SK-N-SH (cell line): ENCODE measurements around the gene ASF1B. TPM values are rescaled to one million over a fixed set of nuclear protein-coding genes. Genes with fewer than 3 reads are reported as not detected.

Experiments
- CTCF ChIA-PET: fragments of 300-600, 350-600 bp; formaldehyde crosslinking; extraction: SDS; loops from one replicate; lab custom pipeline; 2021; lab: Yijun Ruan, JAX
- POLR2A ChIA-PET: fragments of 350-600 bp; sonication (Branson Sonifier 250); formaldehyde crosslinking; extraction: SDS; loops from one replicate; lab custom pipeline; 2020; ENCODE audit warnings: antibody characterized with exemption, inconsistent platforms; lab: Yijun Ruan, JAX
- DNase-seq: peaks from one replicate; pipeline ENCODE4 v3.0.0; 2012
- H2AFZ ChIP-seq: fragments of 200-600 bp; sonication (generic); 2 replicates; pipeline ENCODE4 v1.8.1; 2016; ENCODE audit warnings: antibody characterized with exemption, mild to moderate bottlenecking, low read depth
- H3F3A ChIP-seq: fragments of 200-600 bp; sonication (generic); replicated peaks from 2 replicates; pipeline ENCODE3; 2016; ENCODE audit warnings: antibody characterized with exemption, mild to moderate bottlenecking; ENCODE audit not compliant: insufficient read depth
- H3K27ac ChIP-seq, 2 experiments: fragments of 200-500 bp in 1 of 2; fragments of 200-600 bp in 1 of 2; sonication (Bioruptor generic) in 1 of 2; sonication (generic), shearing (Covaris generic) in 1 of 2; 2 replicates each; pipeline versions ENCODE4 v1.5.1 to v1.6.1; 2014 to 2016; ENCODE audit warnings: low read depth in 2 of 2, inconsistent platforms in 1 of 2, low read length in 1 of 2, mild to moderate bottlenecking in 1 of 2, mixed read lengths in 1 of 2
- H3K27me3 ChIP-seq: fragments of 200-600 bp; sonication (generic), shearing (Covaris generic); 2 replicates; pipeline ENCODE4 v1.6.1; 2016; ENCODE audit warnings: mixed run types; ENCODE audit not compliant: insufficient read depth
- H3K36me3 ChIP-seq, 2 experiments: fragments of 200-500 bp in 1 of 2; fragments of 200-600 bp in 1 of 2; sonication (Bioruptor generic) in 1 of 2; sonication (generic) in 1 of 2; replicated peaks in 1 of 2; 2 replicates each; pipeline versions ENCODE3 to v1.5.1; 2014 to 2016; ENCODE audit warnings: low read length in 1 of 2, mild to moderate bottlenecking in 1 of 2; ENCODE audit not compliant: insufficient read depth in 2 of 2, control insufficient read depth in 1 of 2
- H3K4me1 ChIP-seq, 2 experiments: fragments of 200-500 bp in 1 of 2; fragments of 200-600 bp in 1 of 2; sonication (Bioruptor generic) in 1 of 2; sonication (generic), shearing (Covaris generic) in 1 of 2; 2 replicates each; pipeline versions ENCODE4 v1.5.1 to v1.6.1; 2014 to 2016; ENCODE audit warnings: low read depth in 1 of 2, low read length in 1 of 2, mixed run types in 1 of 2; ENCODE audit not compliant: insufficient read depth in 2 of 2, control insufficient read depth in 1 of 2
- H3K4me2 ChIP-seq: fragments of 200-600 bp; sonication (generic), shearing (Covaris generic); 2 replicates; pipeline ENCODE4 v1.6.1; 2017; ENCODE audit warnings: mixed run types
- H3K4me3 ChIP-seq, 2 experiments: fragments of 200-500 bp in 1 of 2; fragments of 200-600 bp in 1 of 2; sonication (Bioruptor generic) in 1 of 2; sonication (generic), shearing (Covaris generic) in 1 of 2; 2 replicates each; pipeline versions ENCODE4 v1.5.1 to v1.8.1; 2014 to 2016; ENCODE audit warnings: low read depth in 2 of 2, inconsistent platforms in 1 of 2, low read length in 1 of 2, mild to moderate bottlenecking in 1 of 2, mixed read lengths in 1 of 2, moderate library complexity in 1 of 2
- H3K79me2 ChIP-seq: fragments of 200-600 bp; sonication (generic); 2 replicates; pipeline ENCODE4 v1.8.1; 2017; ENCODE audit warnings: mild to moderate bottlenecking; ENCODE audit not compliant: insufficient read depth
- H3K9ac ChIP-seq: fragments of 200-600 bp; sonication (generic); 2 replicates; pipeline ENCODE4 v1.6.1; 2017; ENCODE audit warnings: mixed run types
- H3K9me2 ChIP-seq: fragments of 200-600 bp; sonication (generic); 2 replicates; pipeline ENCODE4 v1.6.1; 2017; ENCODE audit warnings: mixed run types
- H3K9me3 ChIP-seq: fragments of 200-600 bp; sonication (generic); 2 replicates; pipeline ENCODE4 v1.6.1; 2017; ENCODE audit warnings: mixed run types, mild to moderate bottlenecking, moderate library complexity
- H4K20me1 ChIP-seq: fragments of 200-600 bp; sonication (generic); 2 replicates; pipeline ENCODE4 v1.6.1; 2017; ENCODE audit warnings: mild to moderate bottlenecking, mixed run types; ENCODE audit not compliant: insufficient read depth
- CHD2 ChIP-seq: fragments of 150-350 bp; IDR thresholded peaks from 2 replicates; pipeline ENCODE4 v1.6.1; 2018; ENCODE audit warnings: low read length; ENCODE audit not compliant: partially characterized antibody
- ELF1 ChIP-seq: IDR thresholded peaks from 2 replicates; pipeline ENCODE4 v1.4.0; 2012
- EZH2phosphoT487 ChIP-seq: fragments of 200-600 bp; sonication (generic); IDR thresholded peaks from 2 replicates; pipeline ENCODE4 v1.6.1; 2017; ENCODE audit warnings: low read depth, mixed run types, mild to moderate bottlenecking, antibody characterized with exemption, moderate library complexity, borderline replicate concordance
- FOXM1 ChIP-seq: IDR thresholded peaks from 2 replicates; pipeline ENCODE4 v1.4.0; 2012; ENCODE audit warnings: low read depth, mild to moderate bottlenecking
- GABPA ChIP-seq: IDR thresholded peaks from 2 replicates; pipeline ENCODE4 v1.4.0; 2012; ENCODE audit warnings: low read depth, mild to moderate bottlenecking
- GATA2 ChIP-seq: sonication (generic); formaldehyde crosslinking; IDR thresholded peaks from 2 replicates; pipeline ENCODE4 v1.5.0; 2020; ENCODE audit warnings: mild to moderate bottlenecking, missing genetic modification reagents
- NRF1 ChIP-seq: IDR thresholded peaks from 2 replicates; pipeline ENCODE4 v1.6.1; 2012; ENCODE audit warnings: low read depth, mild to moderate bottlenecking, low read length
- RFX5 ChIP-seq: IDR thresholded peaks from 2 replicates; pipeline ENCODE4 v1.6.1; 2012; ENCODE audit warnings: mild to moderate bottlenecking, improper control_type of control experiment, low read length
- SIN3A ChIP-seq: IDR thresholded peaks from 2 replicates; pipeline ENCODE4 v1.6.1; 2012; ENCODE audit warnings: low read depth, mild to moderate bottlenecking, low read length, moderate library complexity, borderline replicate concordance
- TEAD4 ChIP-seq: IDR thresholded peaks from 2 replicates; pipeline ENCODE4 v1.4.0; 2012; ENCODE audit warnings: mild to moderate bottlenecking, borderline replicate concordance; ENCODE audit not compliant: insufficient read depth
- ZBTB33 ChIP-seq: IDR thresholded peaks from 2 replicates; pipeline ENCODE4 v1.4.0; 2012; ENCODE audit warnings: low read depth, borderline replicate concordance
- WGBS: methylation state at CpG from one replicate; pipeline ENCODE4 v1.1.6; 2017; ENCODE audit warnings: low lambda C conversion rate; 5-methylcytosine and 5-hydroxymethylcytosine counted together
- polyA plus RNA-seq, 3 experiments: library from polyadenylated mRNA; depleted of rRNA; stranded (reverse); fragments of >200 nt; gene quantifications; 2 replicates each; pipeline ENCODE4 v1.2.3, GENCODE V29; 2012
- TF ChIP-seq, protein P1 (sequence below): IDR thresholded peaks from 2 replicates; pipeline ENCODE4 v1.6.1; 2012; ENCODE audit warnings: mild to moderate bottlenecking, low read depth, low read length, moderate library complexity

Gene ASF1B
- polyA plus RNA-seq, 1 of the 3 experiments (the other 2 are of a cell fraction): 19.0 TPM

DNA sequence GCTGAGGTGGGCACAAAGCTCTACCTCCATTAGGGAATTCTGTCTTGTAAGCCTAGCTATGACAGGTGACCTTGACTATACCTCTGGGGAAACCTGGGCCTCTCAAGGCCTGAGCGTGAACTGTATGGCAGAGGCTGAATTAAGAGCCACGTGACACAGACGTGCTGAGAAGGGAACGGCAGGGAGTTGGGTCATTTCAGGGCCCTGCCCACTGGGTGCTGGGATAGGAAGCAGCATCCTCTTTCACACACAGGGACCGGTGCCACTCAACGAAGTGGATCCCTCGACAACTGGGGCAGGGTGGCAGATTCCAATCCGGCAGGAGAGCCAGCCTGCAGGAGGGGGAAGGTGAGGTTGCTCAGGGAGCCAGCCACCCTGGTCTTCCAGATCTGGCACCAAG, 9.2 kb downstream of the ASF1B start:
- no peaks in the 10 kb centered on the region for H3K4me1 ChIP-seq
- no peak overlapping the region for H3K4me2 ChIP-seq
- no peak overlapping the region for H3K27ac ChIP-seq
- H3K9me2 ChIP-seq: no peaks in the 10 kb centered on the region
- no peak overlapping the region for H3K4me3 ChIP-seq
- H3K9ac ChIP-seq: no peak overlapping the region
- H3K27me3 ChIP-seq: no peaks in the 10 kb centered on the region
- TF ChIP-seq, protein P1, sequence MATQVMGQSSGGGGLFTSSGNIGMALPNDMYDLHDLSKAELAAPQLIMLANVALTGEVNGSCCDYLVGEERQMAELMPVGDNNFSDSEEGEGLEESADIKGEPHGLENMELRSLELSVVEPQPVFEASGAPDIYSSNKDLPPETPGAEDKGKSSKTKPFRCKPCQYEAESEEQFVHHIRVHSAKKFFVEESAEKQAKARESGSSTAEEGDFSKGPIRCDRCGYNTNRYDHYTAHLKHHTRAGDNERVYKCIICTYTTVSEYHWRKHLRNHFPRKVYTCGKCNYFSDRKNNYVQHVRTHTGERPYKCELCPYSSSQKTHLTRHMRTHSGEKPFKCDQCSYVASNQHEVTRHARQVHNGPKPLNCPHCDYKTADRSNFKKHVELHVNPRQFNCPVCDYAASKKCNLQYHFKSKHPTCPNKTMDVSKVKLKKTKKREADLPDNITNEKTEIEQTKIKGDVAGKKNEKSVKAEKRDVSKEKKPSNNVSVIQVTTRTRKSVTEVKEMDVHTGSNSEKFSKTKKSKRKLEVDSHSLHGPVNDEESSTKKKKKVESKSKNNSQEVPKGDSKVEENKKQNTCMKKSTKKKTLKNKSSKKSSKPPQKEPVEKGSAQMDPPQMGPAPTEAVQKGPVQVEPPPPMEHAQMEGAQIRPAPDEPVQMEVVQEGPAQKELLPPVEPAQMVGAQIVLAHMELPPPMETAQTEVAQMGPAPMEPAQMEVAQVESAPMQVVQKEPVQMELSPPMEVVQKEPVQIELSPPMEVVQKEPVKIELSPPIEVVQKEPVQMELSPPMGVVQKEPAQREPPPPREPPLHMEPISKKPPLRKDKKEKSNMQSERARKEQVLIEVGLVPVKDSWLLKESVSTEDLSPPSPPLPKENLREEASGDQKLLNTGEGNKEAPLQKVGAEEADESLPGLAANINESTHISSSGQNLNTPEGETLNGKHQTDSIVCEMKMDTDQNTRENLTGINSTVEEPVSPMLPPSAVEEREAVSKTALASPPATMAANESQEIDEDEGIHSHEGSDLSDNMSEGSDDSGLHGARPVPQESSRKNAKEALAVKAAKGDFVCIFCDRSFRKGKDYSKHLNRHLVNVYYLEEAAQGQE: no peak
- no peak for TF ChIP-seq NRF1
- TF ChIP-seq GABPA: no peak
- no peak for TF ChIP-seq EZH2phosphoT487
- no peak for TF ChIP-seq FOXM1
- no peak for TF ChIP-seq CHD2
- DNase-seq: no peak
- no peaks in the 10 kb centered on the region for H4K20me1 ChIP-seq
- POLR2A ChIA-PET: no interaction called here
- no peaks in the 10 kb centered on the region for H3K9me3 ChIP-seq
- 97% methylated on average over 6 of the region's 8 CpGs for WGBS
- H2AFZ ChIP-seq: no peak overlapping the region
- H3K36me3 ChIP-seq: peaks cover 0 to 2% of the 10 kb centered on the region in 2 experiments
- H3K79me2 ChIP-seq: peaks cover 6% of the 10 kb centered on the region; the same call in 1 of the 2 replicates
- peaks cover under 1% of the 10 kb centered on the region for H3F3A ChIP-seq
- CTCF ChIA-PET: no interaction called here

- no peak overlapping the region for H3K4me2 ChIP-seq
- no peak overlapping the region for H3K9ac ChIP-seq
- POLR2A ChIA-PET: interaction anchor here (0.9 kb wide), 1 partner anchor 13 kb away, joined by 3 read pairs; the partner anchor contains the start of gene ASF1B
- peaks cover 0 to 2% of the 10 kb centered on the region in 2 experiments for H3K36me3 ChIP-seq
- CTCF ChIA-PET: interaction anchor here (1.0 to 1.6 kb wide), 3 partner anchors 14 to 283 kb away, joined by 3 to 10 read pairs (median 4); partner anchors contain the start of gene ASF1B
- TF ChIP-seq RFX5: no peak
- TF ChIP-seq SIN3A: no peak
- no peak for TF ChIP-seq GABPA
- TF ChIP-seq NRF1: no peak
- no peak for TF ChIP-seq TEAD4
- TF ChIP-seq GATA2 (CRISPR knock-in tag): no peak
- TF ChIP-seq ZBTB33: no peak
- no peak for TF ChIP-seq ELF1
- TF ChIP-seq, all 33 proteins: peak for 0
- Histone ChIP-seq H3K9me3 (no peaks in the 10 kb centered on the region), H4K20me1 (no peaks in the 10 kb centered on the region), H3K9me2 (no peaks in the 10 kb centered on the region), H3K79me2 (no peaks in the 10 kb centered on the region), H3F3A (peaks cover 15% of the 10 kb centered on the region), H3K27me3 (no peaks in the 10 kb centered on the region), H3K4me1 (peaks cover 11 to 22% of the 10 kb centered on the region in 2 experiments), H3K4me3 (no peak overlapping the region), H2AFZ (no peak overlapping the region), H3K27ac (no peak overlapping the region)
- no peak for DNase-seq
- 98% methylated on average over 6 of the region's 6 CpGs for WGBS
These were observed 13.5 kb downstream of the ASF1B start for GRCh38 chr19:14122924-14123323.
